ENCODE data around the gene KRTAP4-6.
"Not testable (repeated sequence)": the region's sequence is repeated elsewhere in the genome, so short reads cannot be mapped to it uniquely, and the experiment has no call there.

Gene KRTAP4-6

GRCh38 chr17:41101586-41102259 is 38.6 kb downstream of the KRTAP4-6 start, which contains the start of gene KRTAP4-16:
KRTAP4-16 (minus strand) TSS chr17:41102209; CDS start chr17:41102209, 0 bp downstream.
- ATAC-seq (ENCODE audit: low read depth) = no peak

GRCh38 chr17:41099682-41100480 is 40.5 kb downstream of the KRTAP4-6 start:
- not testable (repeated sequence) for H3K27me3 ChIP-seq (ENCODE audit: insufficient read depth, poor library complexity, severe bottlenecking); DNase-seq (ENCODE audit: low spot score); H3K4me3 ChIP-seq (ENCODE audit: severe bottlenecking); H3K9me3 ChIP-seq (ENCODE audit: severe bottlenecking); H3K36me3 ChIP-seq (ENCODE audit: low read depth)
- Histone ChIP-seq H3K27ac (ENCODE audit: poor library complexity, severe bottlenecking) (peak overlapping the region; percentile 89), H3K4me1 (ENCODE audit: insufficient read depth, poor library complexity, severe bottlenecking) (peaks cover 33% of the 10 kb centered on the region)
- ATAC-seq (ENCODE audit: low read depth) = peak; percentile 81

More at GRCh38 chr17:41101586-41102259, 38.6 kb downstream of the KRTAP4-6 start, which contains the start of gene KRTAP4-16:
- Histone ChIP-seq H3K27me3 (ENCODE audit: insufficient read depth, poor library complexity, severe bottlenecking) (no peaks in the 10 kb centered on the region), H3K4me1 (ENCODE audit: insufficient read depth, poor library complexity, severe bottlenecking) (peaks cover 33% of the 10 kb centered on the region), H3K27ac (ENCODE audit: poor library complexity, severe bottlenecking) (peak within 1 kb of the TSS; percentile 70), H3K36me3 (ENCODE audit: low read depth) (no peaks in the 10 kb centered on the region), H3K9me3 (ENCODE audit: severe bottlenecking) (peaks cover 3% of the 10 kb centered on the region), H3K4me3 (ENCODE audit: severe bottlenecking) (no peak within 1 kb of the TSS)
- no peak for DNase-seq (ENCODE audit: low spot score)
- no peak for TF ChIP-seq CTCF (IDR thresholded peaks at IDR 0.05; ENCODE audit: poor library complexity, severe bottlenecking)

GRCh38 chr17:41098481-41098880 is 41.9 kb downstream of the KRTAP4-6 start:
- DNase-seq (ENCODE audit: low spot score) (no peak), ATAC-seq (ENCODE audit: low read depth) (peak; percentile 81)
- H3K4me1 ChIP-seq (ENCODE audit: insufficient read depth, poor library complexity, severe bottlenecking) = peaks cover 27% of the 10 kb centered on the region
- H3K27me3 ChIP-seq (ENCODE audit: insufficient read depth, poor library complexity, severe bottlenecking) = no peaks in the 10 kb centered on the region
- no peak overlapping the region for H3K4me3 ChIP-seq (ENCODE audit: severe bottlenecking)
- peak overlapping the region; percentile 89 for H3K27ac ChIP-seq (ENCODE audit: poor library complexity, severe bottlenecking)
- H3K36me3 ChIP-seq (ENCODE audit: low read depth) = no peaks in the 10 kb centered on the region
- peaks cover 3% of the 10 kb centered on the region for H3K9me3 ChIP-seq (ENCODE audit: severe bottlenecking)
- no peak for TF ChIP-seq CTCF (IDR thresholded peaks at IDR 0.05; ENCODE audit: poor library complexity, severe bottlenecking)

- H3K36me3 ChIP-seq (ENCODE audit: low read depth) = no peaks in the 10 kb centered on the region
- no peak for ATAC-seq (ENCODE audit: low read depth)
- no peak within 1 kb of the TSS for H3K4me3 ChIP-seq (ENCODE audit: severe bottlenecking)
- no peak for DNase-seq (ENCODE audit: low spot score)
- H3K4me1 ChIP-seq (ENCODE audit: insufficient read depth, poor library complexity, severe bottlenecking) = peaks cover 27% of the 10 kb centered on the region
- no peak for TF ChIP-seq CTCF (IDR thresholded peaks at IDR 0.05; ENCODE audit: poor library complexity, severe bottlenecking)
- peaks cover 3% of the 10 kb centered on the region for H3K9me3 ChIP-seq (ENCODE audit: severe bottlenecking)
- peak within 1 kb of the TSS; percentile 89 for H3K27ac ChIP-seq (ENCODE audit: poor library complexity, severe bottlenecking)
- H3K27me3 ChIP-seq (ENCODE audit: insufficient read depth, poor library complexity, severe bottlenecking) = no peaks in the 10 kb centered on the region
Measured at GRCh38 chr17:41098042-41098441, 42.3 kb downstream of the KRTAP4-6 start, which contains the start of gene KRTAP4-8. KRTAP4-8 (minus strand) TSS chr17:41098142; CDS start chr17:41098084, 58 bp downstream.

GRCh38 chr17:41096055-41096454 is 44.3 kb downstream of the KRTAP4-6 start:
- Histone ChIP-seq H3K4me3 (ENCODE audit: severe bottlenecking) (no peak overlapping the region), H3K27ac (ENCODE audit: poor library complexity, severe bottlenecking) (no peak overlapping the region), H3K9me3 (ENCODE audit: severe bottlenecking) (peaks cover 3% of the 10 kb centered on the region), H3K36me3 (ENCODE audit: low read depth) (no peaks in the 10 kb centered on the region), H3K4me1 (ENCODE audit: insufficient read depth, poor library complexity, severe bottlenecking) (peaks cover 26% of the 10 kb centered on the region), H3K27me3 (ENCODE audit: insufficient read depth, poor library complexity, severe bottlenecking) (no peaks in the 10 kb centered on the region)
- ATAC-seq (ENCODE audit: low read depth) (no peak), DNase-seq (ENCODE audit: low spot score) (no peak)
- TF ChIP-seq CTCF (IDR thresholded peaks at IDR 0.05; ENCODE audit: poor library complexity, severe bottlenecking) = no peak

Measured in RWPE2 (cell line).